ENCODE results near the gene CFAP46. TPM values are rescaled to one million over a fixed set of nuclear protein-coding genes. Genes with fewer than 3 reads are reported as not detected.

Gene CFAP46
- total and polyA plus RNA-seq, 2 experiments from 2014 or later, result 2.2 to 2.4 TPM

DNA sequence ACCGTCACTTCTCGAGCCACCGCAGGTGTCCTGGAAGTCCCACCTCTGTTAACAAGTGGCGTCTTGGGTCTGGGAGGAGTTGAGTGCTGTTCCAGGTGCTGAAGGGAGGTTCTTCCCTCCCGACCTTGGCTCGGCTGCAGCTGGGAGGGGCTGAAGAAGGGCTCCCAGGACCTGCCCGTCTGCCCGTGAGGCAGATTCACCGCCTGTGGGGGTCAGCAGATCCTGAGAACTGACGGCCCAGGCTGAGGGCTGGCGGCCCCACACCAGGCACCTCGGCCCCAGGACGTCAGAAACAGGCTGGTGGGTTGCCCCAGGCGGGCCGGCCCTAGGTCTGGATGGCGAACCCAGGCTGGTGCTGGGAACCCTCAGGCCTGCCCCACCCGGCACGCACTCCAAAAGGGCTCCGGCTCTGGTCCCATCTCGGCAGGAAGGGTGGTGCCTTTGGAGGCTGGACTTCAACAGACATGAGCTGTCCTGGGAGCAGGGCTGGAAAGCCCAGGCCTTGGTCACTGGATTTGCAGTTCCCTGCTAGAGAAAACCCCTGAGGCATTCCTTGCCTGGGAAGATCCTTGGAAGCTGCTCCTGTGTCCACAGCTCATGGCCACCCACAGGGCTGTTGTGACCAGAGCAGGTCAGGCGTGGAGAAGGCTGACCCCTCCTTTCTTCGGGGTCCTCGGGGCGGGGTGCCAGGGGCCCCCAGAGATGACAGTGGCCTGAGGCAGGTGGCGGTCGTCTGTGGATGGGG is 42.6 kb upstream of the CFAP46 start:
- no peaks in the 10 kb centered on the region for H3K79me2 ChIP-seq
- H3K9me3 ChIP-seq (ENCODE audit: low read depth), result no peaks in the 10 kb centered on the region
- H3K27me3 ChIP-seq, result peaks cover 7% of the 10 kb centered on the region
- no peaks in the 10 kb centered on the region for H4K20me1 ChIP-seq (ENCODE audit: insufficient read depth, poor library complexity, severe bottlenecking)
- no peaks in the 10 kb centered on the region for H3K4me1 ChIP-seq (ENCODE audit: insufficient read depth)
- no peaks in the 10 kb centered on the region for H3K9me2 ChIP-seq (replicated peaks; ENCODE audit: insufficient read depth)
- H3K4me3 ChIP-seq, result no peak overlapping the region
- WGBS (ENCODE audit: low lambda C conversion rate, missing lambda C conversion rate), result 47% methylated on average over 26 of the region's 26 CpGs
- no peaks in the 10 kb centered on the region for H3K36me3 ChIP-seq (replicated peaks; ENCODE audit: insufficient read depth, low read depth)
- H2AFZ ChIP-seq, result no peak overlapping the region
- H3K27ac ChIP-seq, result no peak overlapping the region
- TF ChIP-seq, protein P1, sequence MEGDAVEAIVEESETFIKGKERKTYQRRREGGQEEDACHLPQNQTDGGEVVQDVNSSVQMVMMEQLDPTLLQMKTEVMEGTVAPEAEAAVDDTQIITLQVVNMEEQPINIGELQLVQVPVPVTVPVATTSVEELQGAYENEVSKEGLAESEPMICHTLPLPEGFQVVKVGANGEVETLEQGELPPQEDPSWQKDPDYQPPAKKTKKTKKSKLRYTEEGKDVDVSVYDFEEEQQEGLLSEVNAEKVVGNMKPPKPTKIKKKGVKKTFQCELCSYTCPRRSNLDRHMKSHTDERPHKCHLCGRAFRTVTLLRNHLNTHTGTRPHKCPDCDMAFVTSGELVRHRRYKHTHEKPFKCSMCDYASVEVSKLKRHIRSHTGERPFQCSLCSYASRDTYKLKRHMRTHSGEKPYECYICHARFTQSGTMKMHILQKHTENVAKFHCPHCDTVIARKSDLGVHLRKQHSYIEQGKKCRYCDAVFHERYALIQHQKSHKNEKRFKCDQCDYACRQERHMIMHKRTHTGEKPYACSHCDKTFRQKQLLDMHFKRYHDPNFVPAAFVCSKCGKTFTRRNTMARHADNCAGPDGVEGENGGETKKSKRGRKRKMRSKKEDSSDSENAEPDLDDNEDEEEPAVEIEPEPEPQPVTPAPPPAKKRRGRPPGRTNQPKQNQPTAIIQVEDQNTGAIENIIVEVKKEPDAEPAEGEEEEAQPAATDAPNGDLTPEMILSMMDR (IDR thresholded peaks at IDR 0.05; ENCODE audit: poor library complexity), result no peak
- TF ChIP-seq EZH2phosphoT487 (IDR thresholded peaks at IDR 0.05; ENCODE audit: low read depth, severe bottlenecking, unreplicated experiment) (no peak), EZH2 (IDR thresholded peaks at IDR 0.05; ENCODE audit: borderline replicate concordance) (no peak)
- H3K4me2 ChIP-seq, result no peak overlapping the region
- DNase-seq (ENCODE audit: low spot score), result no peak

GRCh38 chr10:132984008-132984295 is 41.6 kb upstream of the CFAP46 start:
- Histone ChIP-seq H3K9me3 (ENCODE audit: low read depth) (no peaks in the 10 kb centered on the region), H3K79me2 (no peaks in the 10 kb centered on the region), H2AFZ (no peak overlapping the region), H3K9me2 (replicated peaks; ENCODE audit: insufficient read depth) (no peaks in the 10 kb centered on the region), H4K20me1 (ENCODE audit: insufficient read depth, poor library complexity, severe bottlenecking) (no peaks in the 10 kb centered on the region), H3K27me3 (peaks cover 10% of the 10 kb centered on the region), H3K27ac (no peak overlapping the region), H3K4me2 (no peak overlapping the region), H3K4me1 (ENCODE audit: insufficient read depth) (no peaks in the 10 kb centered on the region), H3K4me3 (no peak overlapping the region), H3K36me3 (replicated peaks; ENCODE audit: insufficient read depth, low read depth) (no peaks in the 10 kb centered on the region)
- DNase-seq (ENCODE audit: low spot score), result no peak
- WGBS (ENCODE audit: low lambda C conversion rate, missing lambda C conversion rate), result 96% methylated on average over 29 of the region's 29 CpGs
- TF ChIP-seq EZH2phosphoT487 (IDR thresholded peaks at IDR 0.05; ENCODE audit: low read depth, severe bottlenecking, unreplicated experiment) (no peak), EZH2 (IDR thresholded peaks at IDR 0.05; ENCODE audit: borderline replicate concordance) (no peak)
- TF ChIP-seq, protein P1 (IDR thresholded peaks at IDR 0.05; ENCODE audit: poor library complexity), result no peak

DNA sequence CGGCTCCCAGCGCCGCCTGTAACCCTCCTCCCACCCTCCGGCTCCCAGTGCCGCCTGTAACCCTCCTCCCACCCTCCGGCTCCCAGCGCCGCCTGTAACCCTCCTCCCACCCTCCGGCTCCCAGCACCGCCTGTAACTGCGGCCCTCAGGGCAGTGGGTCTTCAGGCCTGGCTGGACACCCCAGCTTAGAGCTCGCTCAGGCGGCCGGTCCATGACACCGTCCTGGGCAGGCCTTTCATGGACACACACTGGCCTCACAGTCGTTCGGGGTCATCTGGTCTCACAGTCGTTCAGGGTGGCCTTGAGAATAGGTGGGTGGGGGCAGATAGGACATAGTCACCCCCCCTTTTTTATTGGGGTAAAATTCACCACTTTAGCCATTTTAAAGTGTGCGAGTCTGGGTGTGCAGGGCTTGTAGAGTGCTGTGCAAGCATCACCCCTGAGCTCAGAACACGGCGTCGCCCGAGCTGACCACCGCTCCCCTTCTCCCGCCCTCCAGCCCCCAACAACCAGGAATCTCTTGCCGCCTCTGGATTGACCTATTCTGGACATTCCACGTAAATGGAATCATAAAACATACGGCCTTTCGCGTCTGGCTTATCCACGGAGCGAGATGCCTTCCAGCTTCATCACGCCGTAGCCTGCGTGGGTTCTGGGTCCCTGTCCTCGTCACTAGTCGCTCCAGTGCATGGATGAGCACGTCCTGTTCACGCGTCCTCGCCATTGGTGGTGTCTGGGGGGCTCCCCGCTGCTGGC is 41.1 kb upstream of the CFAP46 start:
- H3K4me3 ChIP-seq, result no peak overlapping the region
- DNase-seq (ENCODE audit: low spot score), result no peak
- no peaks in the 10 kb centered on the region for H4K20me1 ChIP-seq (ENCODE audit: insufficient read depth, poor library complexity, severe bottlenecking)
- H3K27ac ChIP-seq, result no peak overlapping the region
- no peaks in the 10 kb centered on the region for H3K36me3 ChIP-seq (replicated peaks; ENCODE audit: insufficient read depth, low read depth)
- peaks cover 10% of the 10 kb centered on the region for H3K27me3 ChIP-seq
- no peaks in the 10 kb centered on the region for H3K9me2 ChIP-seq (replicated peaks; ENCODE audit: insufficient read depth)
- 95% methylated on average over 36 of the region's 42 CpGs for WGBS (ENCODE audit: low lambda C conversion rate, missing lambda C conversion rate)
- H3K9me3 ChIP-seq (ENCODE audit: low read depth), result no peaks in the 10 kb centered on the region
- H3K4me1 ChIP-seq (ENCODE audit: insufficient read depth), result no peaks in the 10 kb centered on the region
- no peaks in the 10 kb centered on the region for H3K79me2 ChIP-seq
- H2AFZ ChIP-seq, result no peak overlapping the region
- no peak overlapping the region for H3K4me2 ChIP-seq
- TF ChIP-seq EZH2 (IDR thresholded peaks at IDR 0.05; ENCODE audit: borderline replicate concordance) (no peak), EZH2phosphoT487 (IDR thresholded peaks at IDR 0.05; ENCODE audit: low read depth, severe bottlenecking, unreplicated experiment) (no peak)
- TF ChIP-seq, protein P1 (IDR thresholded peaks at IDR 0.05; ENCODE audit: poor library complexity), result no peak

All from hepatocyte (in vitro differentiated cells).